Cerebellar nuclear complex (tissue), 1 donor: ENCODE results near the gene TM9SF4.

Experiments used
- DNase-seq, 2 experiments: peaks; one replicate each; lab custom pipeline; 2025; lab: John Stamatoyannopoulos, UW

The TM9SF4 gene

DNA sequence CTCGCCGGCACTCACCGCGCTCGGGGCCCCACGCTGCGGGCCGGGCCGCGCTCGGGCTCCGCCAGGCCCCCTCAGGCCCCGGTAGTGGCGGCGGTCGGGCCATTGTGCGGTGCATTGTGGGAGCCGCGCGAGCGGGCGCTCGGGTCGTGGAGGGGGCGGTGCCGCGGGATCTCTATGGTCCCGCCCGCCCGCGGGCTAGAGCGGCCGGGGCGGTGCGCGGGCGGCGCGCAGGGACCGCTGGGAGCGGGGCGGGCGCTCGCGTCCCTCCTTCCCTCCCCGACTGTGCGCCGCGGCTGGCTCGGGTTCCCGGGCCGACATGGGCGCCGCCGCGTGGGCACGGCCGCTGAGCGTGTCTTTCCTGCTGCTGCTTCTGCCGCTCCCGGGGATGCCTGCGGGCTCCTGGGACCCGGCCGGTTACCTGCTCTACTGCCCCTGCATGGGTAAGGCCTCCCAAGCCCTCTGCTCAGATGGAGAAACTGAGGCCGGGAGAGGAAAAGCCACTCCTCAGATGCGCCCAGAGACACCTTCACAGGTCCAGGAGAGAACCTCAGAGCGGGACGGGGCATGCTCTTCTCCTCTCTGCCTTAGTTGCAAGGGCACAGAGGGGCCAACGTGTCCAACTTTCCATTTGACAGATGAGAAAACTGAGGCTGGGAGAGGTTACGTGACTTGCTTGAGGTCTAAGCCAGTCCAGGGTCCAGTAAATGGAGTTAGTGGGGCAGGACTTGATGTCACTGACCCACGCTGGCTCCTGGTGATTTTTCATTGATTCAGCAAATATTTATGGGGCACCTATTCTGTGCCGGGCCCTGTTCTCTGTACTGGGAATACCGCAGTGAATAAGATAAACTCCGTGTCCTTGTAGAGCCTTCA, 98.3 kb downstream of the TM9SF4 start, which contains the start of the genes PLAGL2 and POFUT1:
PLAGL2 (minus strand) TSS at position 118 of the 873 bp plus-strand sequence. CDS start 5,565 bp downstream, outside the sequence.
POFUT1 (plus strand) TSS at position 255 of the 873 bp plus-strand sequence; CDS start at position 317, 62 bp downstream.
- peak in 1 of 2 experiments; percentile 35 for DNase-seq

DNA sequence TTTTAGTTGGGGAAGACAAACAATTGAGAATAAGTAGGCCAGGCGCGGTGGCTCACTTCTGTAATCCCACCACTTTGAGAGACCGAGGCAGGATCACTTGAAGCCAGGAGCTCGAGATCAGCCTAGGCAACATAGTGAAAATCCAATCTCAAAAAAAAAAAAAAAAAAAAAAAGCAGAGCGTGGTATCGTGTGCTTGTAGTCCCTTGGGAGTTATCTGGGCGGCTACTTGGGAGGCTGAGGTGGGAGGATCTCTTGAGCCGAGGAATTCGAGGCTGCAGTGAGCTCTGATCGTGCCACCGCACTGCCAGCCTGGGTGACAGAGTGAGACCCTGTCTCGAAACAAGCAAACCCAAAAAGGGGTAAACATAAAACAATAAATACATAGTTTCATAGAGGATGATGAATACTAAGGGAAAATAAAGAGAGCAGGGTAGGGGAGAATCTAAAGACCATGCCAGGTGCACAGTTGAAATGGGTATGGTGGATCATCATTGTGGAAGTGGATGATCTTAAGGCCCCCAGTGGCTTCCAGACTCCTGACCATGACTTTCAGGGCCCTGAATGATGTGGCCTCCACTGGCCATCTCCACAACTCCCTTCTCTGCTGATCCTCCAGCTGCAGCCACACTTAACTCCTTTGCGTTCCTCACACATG, 99.1 kb downstream of the TM9SF4 start:
- DNase-seq, result no peak

DNA sequence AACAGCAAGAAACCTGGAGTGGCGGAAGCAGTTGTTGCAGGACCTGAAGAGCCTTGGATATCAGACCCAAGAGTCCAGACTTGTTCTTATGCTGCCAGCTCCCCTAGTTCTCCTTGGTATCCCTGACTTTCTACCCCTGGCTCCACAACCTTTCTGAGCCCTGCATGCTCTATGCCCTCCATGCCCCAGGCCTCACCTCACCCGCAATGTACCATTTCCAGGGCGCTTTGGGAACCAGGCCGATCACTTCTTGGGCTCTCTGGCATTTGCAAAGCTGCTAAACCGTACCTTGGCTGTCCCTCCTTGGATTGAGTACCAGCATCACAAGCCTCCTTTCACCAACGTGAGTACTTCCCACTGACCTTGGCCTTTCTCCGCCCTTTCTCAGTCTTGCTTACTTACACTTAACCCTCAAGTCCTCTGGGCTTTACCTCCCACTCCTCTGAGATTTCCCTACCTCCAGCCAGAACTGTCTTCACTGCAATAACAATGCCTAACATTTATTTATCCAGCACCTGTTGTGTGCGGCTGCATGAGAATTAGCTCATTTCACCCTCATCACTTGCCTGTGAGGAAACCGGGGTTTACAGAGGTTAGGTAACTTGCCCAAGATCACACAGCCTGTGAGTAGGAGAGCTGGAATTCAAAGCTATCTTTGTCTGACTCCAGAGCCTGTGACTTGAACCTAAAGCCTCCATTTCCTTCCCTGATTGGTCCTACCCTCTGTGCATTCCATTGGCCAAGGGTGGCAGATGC, 100.5 kb downstream of the TM9SF4 start:
- no peak for DNase-seq

DNA sequence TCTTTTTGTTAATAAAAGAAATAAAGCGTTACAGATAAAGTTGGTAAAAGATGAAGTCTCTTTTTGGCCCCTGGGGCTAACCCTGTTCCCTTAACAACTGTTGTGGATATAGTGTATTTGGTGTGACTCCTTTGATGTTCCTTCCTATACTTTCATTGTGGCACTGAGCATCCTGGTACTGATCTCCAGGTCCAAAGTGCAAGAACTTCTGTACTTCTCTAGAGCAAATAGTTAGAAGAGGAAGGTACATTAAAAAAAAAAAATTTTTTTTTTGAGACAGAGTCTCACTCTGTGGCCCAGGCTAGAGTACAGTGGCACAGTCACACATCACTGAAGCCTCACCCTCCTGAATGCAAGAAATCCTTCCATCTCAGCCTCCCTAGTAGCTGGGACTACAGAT, 104.4 kb downstream of the TM9SF4 start:
- DNase-seq, result no peak

DNA sequence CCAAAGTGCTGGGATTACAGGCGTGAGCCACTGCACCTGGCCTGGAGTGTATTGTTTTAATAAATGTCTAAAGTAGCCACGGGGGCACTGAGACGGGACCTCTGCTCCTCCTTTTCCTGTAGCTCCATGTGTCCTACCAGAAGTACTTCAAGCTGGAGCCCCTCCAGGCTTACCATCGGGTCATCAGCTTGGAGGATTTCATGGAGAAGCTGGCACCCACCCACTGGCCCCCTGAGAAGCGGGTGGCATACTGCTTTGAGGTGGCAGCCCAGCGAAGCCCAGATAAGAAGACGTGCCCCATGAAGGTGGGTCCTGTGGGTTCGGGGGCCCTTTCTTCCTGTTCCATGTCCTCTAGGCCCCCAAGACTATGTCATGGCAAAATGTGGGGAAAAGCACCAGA, 105.6 kb downstream of the TM9SF4 start:
- DNase-seq, result no peak

DNA sequence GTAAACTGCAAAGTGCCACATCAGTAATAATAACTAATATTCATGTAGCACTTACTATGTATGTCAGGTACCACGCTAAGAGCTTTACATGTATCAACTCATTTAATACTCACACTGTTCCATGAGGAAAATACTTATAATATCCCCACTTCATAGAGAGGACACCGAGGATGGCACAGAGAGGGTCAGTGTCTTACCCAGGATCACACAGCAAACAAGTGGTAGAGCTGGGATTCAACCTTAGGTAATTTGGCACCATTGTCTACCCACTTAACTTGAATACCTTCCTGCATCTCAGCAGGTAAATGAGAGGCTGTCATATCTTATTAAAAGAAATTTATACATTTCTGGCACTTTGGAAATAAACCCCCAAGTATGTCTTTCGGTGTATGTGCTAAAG, 106.2 kb downstream of the TM9SF4 start:
- DNase-seq, result no peak

DNA sequence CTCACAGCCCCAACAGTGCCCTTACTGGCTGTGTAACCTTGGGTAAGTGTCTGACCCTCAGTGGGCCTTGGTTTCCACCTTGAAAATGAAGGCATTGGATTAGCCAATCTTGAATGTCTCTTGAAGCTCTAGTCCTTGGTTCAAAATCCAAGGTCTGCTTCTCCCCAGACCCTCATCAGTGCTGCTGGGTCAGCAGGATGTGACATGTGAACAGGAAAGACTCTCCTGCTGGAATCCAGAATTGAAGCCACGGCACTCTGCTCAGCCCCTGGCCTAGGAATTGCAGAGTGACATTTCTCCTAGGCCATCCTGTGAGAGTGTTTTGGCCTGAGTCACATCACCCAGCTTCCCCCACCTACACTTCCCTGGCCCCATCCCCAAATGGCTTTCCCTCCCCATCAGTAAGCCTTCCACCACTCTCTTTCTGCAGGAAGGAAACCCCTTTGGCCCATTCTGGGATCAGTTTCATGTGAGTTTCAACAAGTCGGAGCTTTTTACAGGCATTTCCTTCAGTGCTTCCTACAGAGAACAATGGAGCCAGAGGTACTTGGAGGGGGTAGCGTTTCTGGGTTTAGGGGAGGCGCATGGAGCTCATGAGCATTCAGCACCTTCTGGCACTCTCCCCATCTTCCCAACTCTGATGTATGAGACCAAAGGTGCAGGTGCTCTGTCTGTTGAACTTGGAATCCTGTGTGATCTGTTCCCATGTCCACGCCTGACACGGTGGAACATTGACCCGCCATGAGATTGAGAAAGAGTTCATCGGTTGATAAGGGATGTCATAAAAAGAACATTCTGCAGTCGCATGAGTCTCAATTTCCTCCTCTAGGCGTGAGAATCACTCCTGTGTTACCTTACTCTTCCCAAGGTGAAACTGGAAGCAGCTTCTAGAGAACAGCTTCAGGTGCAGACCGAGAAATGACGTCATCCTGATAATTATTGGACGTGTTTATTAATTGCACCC, 106.9 kb downstream of the TM9SF4 start:
- DNase-seq, result no peak
